Measurements from ENCODE around the gene ZNF366.

- no peak for TF ChIP-seq EZH2phosphoT487 (IDR thresholded peaks at IDR 0.05; ENCODE audit: insufficient read depth, low read depth)
- TF ChIP-seq EZH2 (IDR thresholded peaks at IDR 0.05; ENCODE audit: insufficient read depth, poor library complexity, severe bottlenecking) = no peak
Observed at GRCh38 chr5:72531496-72532190, 24.4 kb upstream of the ZNF366 start.
